Measurements from ENCODE around the gene SEMA4D.

GRCh38 chr9:89376741-89377351 lies 121.1 kb downstream of the SEMA4D start:
- TF ChIP-seq RCOR1 (IDR thresholded peaks at IDR 0.05; ENCODE audit: borderline replicate concordance in 1 of 2, low read depth in 2 of 2, low read length in 2 of 2) = no peak
- TF ChIP-seq SMARCA4 (IDR thresholded peaks at IDR 0.05) = no peak
- no peak for TF ChIP-seq GABPA (tag; conservative IDR thresholded peaks at IDR 0.05; ENCODE audit: low read depth)
- TF ChIP-seq CREBBP (IDR thresholded peaks at IDR 0.05; ENCODE audit: low read depth, low read length) = no peak
- no peak for TF ChIP-seq SIN3B (IDR thresholded peaks at IDR 0.05; ENCODE audit: low read depth)

Measured in K562 (cell line).